ENCODE results near the gene ADIPOR2.

DNA sequence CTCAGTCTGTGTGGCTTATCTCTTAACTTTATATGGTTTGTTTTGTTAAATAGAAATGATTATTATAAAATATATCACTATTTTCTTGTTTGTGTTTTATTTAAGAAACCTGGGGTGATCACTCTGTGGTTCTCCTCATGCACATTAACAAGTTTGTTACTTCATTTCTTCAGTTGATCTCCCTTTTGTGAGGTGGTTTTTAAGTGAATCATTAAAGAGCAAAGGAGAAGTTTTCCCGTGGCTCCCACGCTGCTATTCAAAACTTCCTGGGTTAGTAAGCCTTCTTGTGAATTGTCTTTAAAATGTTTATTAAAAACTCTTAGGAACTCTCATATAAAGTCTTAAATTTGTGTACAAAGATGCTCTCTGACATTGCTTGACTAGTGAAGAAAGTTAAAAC is 11.8 kb downstream of the ADIPOR2 start:
- TF ChIP-seq CTCF (IDR thresholded peaks at IDR 0.05): no peak
- no peak for TF ChIP-seq POLR2AphosphoS5 (IDR thresholded peaks at IDR 0.05; ENCODE audit: insufficient read depth in 1 of 2, low read depth in 1 of 2)
- TF ChIP-seq POLR2A (IDR thresholded peaks at IDR 0.05): no peak
